ENCODE measurements around the gene BABAM1.

DNA sequence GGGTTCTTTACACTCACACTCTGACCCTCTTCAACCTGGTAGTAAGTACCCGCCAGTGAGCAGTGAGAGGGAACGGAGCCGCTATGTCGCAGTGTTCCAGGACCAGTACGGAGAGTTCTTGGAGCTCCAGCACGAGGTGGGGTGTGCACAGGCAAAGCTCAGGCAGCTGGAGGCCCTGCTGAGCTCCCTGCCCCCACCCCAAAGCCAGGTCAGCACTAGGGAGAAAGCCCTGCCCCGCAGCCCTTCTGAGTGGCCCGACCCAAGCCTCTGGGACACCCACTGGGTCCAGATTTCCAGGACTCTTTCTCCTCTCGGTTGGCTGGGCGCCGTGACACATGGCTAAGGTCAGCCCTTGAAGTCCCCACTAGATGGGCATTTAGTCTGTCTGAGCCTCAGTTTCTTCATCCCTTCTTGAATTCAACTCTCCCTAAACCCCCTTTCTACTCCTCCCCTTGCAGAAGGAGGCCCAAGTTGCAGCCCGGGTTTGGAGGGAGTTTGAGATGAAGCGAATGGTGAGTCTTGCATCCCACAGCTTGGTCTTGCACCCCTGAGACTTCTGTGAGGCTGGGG lies 39.4 kb upstream of the BABAM1 start:
- TF ChIP-seq TAF1 (IDR thresholded peaks at IDR 0.05; ENCODE audit: borderline replicate concordance, low read depth, low read length) (no peak), POLR2A (IDR thresholded peaks at IDR 0.05; ENCODE audit: low read depth, low read length) (no peak)
